PC-9 (cell line): ENCODE data around the gene AKR7A2. TPM values are rescaled to one million over a fixed set of nuclear protein-coding genes. Genes with fewer than 3 reads are reported as not detected.

Experiments used
- BruUV-seq: library from RNA; stranded (reverse); fragments of 400-500 nt; replicated peaks from 2 replicates; lab custom pipeline; 2021; lab: Mats Ljungman, UMichigan
- CTCF ChIA-PET: fragments of 300-600 bp; sonication (Branson Sonifier 250); formaldehyde crosslinking; loops from one replicate; lab custom pipeline; 2022; ENCODE audit warnings: antibody characterized with exemption; lab: Charles Lee
- POLR2A ChIA-PET: fragments of 300-600 bp; sonication (Branson Sonifier 250); formaldehyde crosslinking; loops from one replicate; lab custom pipeline; 2022; ENCODE audit warnings: antibody characterized with exemption; ENCODE audit not compliant: unreplicated experiment; lab: Charles Lee
- DNase-seq, 2 experiments: peaks; one replicate each; pipeline versions ENCODE4 v3.0.0 to v3.0.0-alpha.2; 2015 to 2022; ENCODE audit warnings: mixed read lengths in 1 of 2
- H2AFZ ChIP-seq: fragments of 200-600 bp; sonication (generic); 2 replicates; pipeline ENCODE4 v1.8.1; 2017; ENCODE audit warnings: antibody characterized with exemption
- H3F3A ChIP-seq: fragments of 200-600 bp; sonication (generic); 2 replicates; pipeline ENCODE4 v1.8.1; 2017; ENCODE audit warnings: antibody characterized with exemption, mild to moderate bottlenecking, low read depth; ENCODE audit not compliant: insufficient read depth
- H3K27ac ChIP-seq: fragments of 200-600 bp; sonication (generic); 2 replicates; pipeline ENCODE4 v1.6.1; 2016; ENCODE audit warnings: mixed run types
- H3K27me3 ChIP-seq: fragments of 200-600 bp; sonication (generic); 2 replicates; pipeline ENCODE4 v1.6.1; 2016; ENCODE audit warnings: low read depth, mixed run types; ENCODE audit not compliant: insufficient read depth
- H3K36me3 ChIP-seq: fragments of 200-600 bp; sonication (generic); 2 replicates; pipeline ENCODE4 v1.6.1; 2016; ENCODE audit warnings: low read depth, mixed run types
- H3K4me1 ChIP-seq: fragments of 200-600 bp; sonication (generic); replicated peaks from 2 replicates; pipeline ENCODE4 v1.6.1; 2016; ENCODE audit warnings: mixed run types; ENCODE audit not compliant: insufficient read depth
- H3K4me2 ChIP-seq: fragments of 200-600 bp; sonication (generic); 2 replicates; pipeline ENCODE4 v1.6.1; 2017; ENCODE audit warnings: mixed run types
- H3K4me3 ChIP-seq: fragments of 200-600 bp; sonication (generic); 2 replicates; pipeline ENCODE4 v1.6.1; 2016; ENCODE audit warnings: mixed run types
- H3K79me2 ChIP-seq: fragments of 200-600 bp; sonication (generic); 2 replicates; pipeline ENCODE4 v1.6.1; 2017; ENCODE audit warnings: low read depth, mixed run types
- H3K9me2 ChIP-seq: fragments of 200-600 bp; sonication (generic); 2 replicates; pipeline ENCODE4 v1.8.1; 2017; ENCODE audit warnings: mild to moderate bottlenecking; ENCODE audit not compliant: insufficient read depth
- H3K9me3 ChIP-seq: fragments of 200-600 bp; sonication (generic); 2 replicates; pipeline ENCODE4 v1.8.1; 2016; ENCODE audit warnings: low read depth; ENCODE audit not compliant: insufficient read depth
- H4K20me1 ChIP-seq: fragments of 200-600 bp; sonication (generic); 2 replicates; pipeline ENCODE4 v1.8.1; 2017; ENCODE audit not compliant: insufficient read depth
- CTCF ChIP-seq: fragments of 200-600 bp; sonication (generic); conservative IDR thresholded peaks from 2 replicates; pipeline ENCODE4 v1.6.1; 2017; ENCODE audit warnings: mixed run types, antibody characterized with exemption, mild to moderate bottlenecking, moderate library complexity
- EZH2 ChIP-seq: fragments of 200-600 bp; sonication (generic); IDR thresholded peaks from 2 replicates; pipeline ENCODE4 v1.8.0; 2017; ENCODE audit warnings: antibody characterized with exemption, low read depth
- intact Hi-C: fragments of 100-400 bp; cut with micrococcal nuclease; formaldehyde crosslinking; loops from one replicate; pipeline ENCODE4 v1.10.0; 2022; ENCODE audit not compliant: unreplicated experiment
- total RNA-seq: library from RNA; stranded (reverse); gene quantifications from 2 replicates; pipeline ENCODE4 v1.2.3, GENCODE V29; 2021

The AKR7A2 gene
- total RNA-seq, 1 experiment from 2014 or later = 79.6 TPM

GRCh38 chr1:19353596-19353995 is 41.7 kb upstream of the AKR7A2 start:
- no peak for TF ChIP-seq CTCF
- TF ChIP-seq EZH2 = no peak
- BruUV-seq = no TSS peak
- ChIA-PET POLR2A (no interaction called here), CTCF (interaction anchor here (0.6 kb wide), 1 partner anchor 33 kb away, joined by 3 read pairs; no protein-coding TSS in a partner anchor)
- intact Hi-C loops = no loop called here
- Histone ChIP-seq H3K9me2 (no peaks in the 10 kb centered on the region), H3K27me3 (no peaks in the 10 kb centered on the region), H3K36me3 (no peaks in the 10 kb centered on the region), H3K4me3 (no peak overlapping the region), H3K4me1 (no peaks in the 10 kb centered on the region), H3F3A (no peaks in the 10 kb centered on the region), H3K4me2 (no peak overlapping the region), H3K27ac (no peak overlapping the region), H4K20me1 (no peaks in the 10 kb centered on the region), H2AFZ (no peak overlapping the region), H3K9me3 (no peaks in the 10 kb centered on the region), H3K79me2 (no peaks in the 10 kb centered on the region)
- DNase-seq = no peak

GRCh38 chr1:19352839-19353238 is 40.9 kb upstream of the AKR7A2 start:
- H3K4me3 ChIP-seq = no peak overlapping the region
- H3K4me2 ChIP-seq = no peak overlapping the region
- no peaks in the 10 kb centered on the region for H3K9me2 ChIP-seq
- H3K27me3 ChIP-seq = no peaks in the 10 kb centered on the region
- no peaks in the 10 kb centered on the region for H3K79me2 ChIP-seq
- H3K9me3 ChIP-seq = no peaks in the 10 kb centered on the region
- no peak for DNase-seq
- TF ChIP-seq EZH2 (no peak), CTCF (no peak)
- H4K20me1 ChIP-seq = no peaks in the 10 kb centered on the region
- BruUV-seq = no TSS peak
- H3K4me1 ChIP-seq = no peaks in the 10 kb centered on the region
- POLR2A ChIA-PET = no interaction called here
- no peak overlapping the region for H2AFZ ChIP-seq
- CTCF ChIA-PET = no interaction called here
- H3K27ac ChIP-seq = no peak overlapping the region
- intact Hi-C loops = no loop called here
- H3K36me3 ChIP-seq = no peaks in the 10 kb centered on the region
- H3F3A ChIP-seq = no peaks in the 10 kb centered on the region

- Histone ChIP-seq H3K36me3 (no peaks in the 10 kb centered on the region), H3K9me2 (no peaks in the 10 kb centered on the region), H3K4me2 (no peak overlapping the region), H3K79me2 (no peaks in the 10 kb centered on the region), H3K9me3 (no peaks in the 10 kb centered on the region), H3K4me3 (no peak overlapping the region), H3K27ac (no peak overlapping the region), H3K4me1 (no peaks in the 10 kb centered on the region), H4K20me1 (no peaks in the 10 kb centered on the region), H3K27me3 (no peaks in the 10 kb centered on the region), H2AFZ (no peak overlapping the region), H3F3A (no peaks in the 10 kb centered on the region)
- no TSS peak for BruUV-seq
- intact Hi-C loops = no loop called here
- no peak for DNase-seq
- no peak for TF ChIP-seq CTCF
- no peak for TF ChIP-seq EZH2
- ChIA-PET POLR2A (no interaction called here), CTCF (interaction anchor here (0.6 kb wide), 1 partner anchor 70 kb away, joined by 8 read pairs; no protein-coding TSS in a partner anchor)
Observed at GRCh38 chr1:19351873-19352272, 39.9 kb upstream of the AKR7A2 start.
